GM04503 (cell line): ENCODE results near the gene IL1B.
"Not testable (repeated sequence)": the region's sequence is repeated elsewhere in the genome, so short reads cannot be mapped to it uniquely, and the experiment has no call there.

Source experiments
- DNase-seq: peaks from one replicate; pipeline ENCODE4 v3.0.0-alpha.2; 2012; ENCODE audit warnings: low read depth

The IL1B gene

GRCh38 chr2:112850588-112850987 lies 14.0 kb upstream of the IL1B start:
- DNase-seq = no peak

DNA sequence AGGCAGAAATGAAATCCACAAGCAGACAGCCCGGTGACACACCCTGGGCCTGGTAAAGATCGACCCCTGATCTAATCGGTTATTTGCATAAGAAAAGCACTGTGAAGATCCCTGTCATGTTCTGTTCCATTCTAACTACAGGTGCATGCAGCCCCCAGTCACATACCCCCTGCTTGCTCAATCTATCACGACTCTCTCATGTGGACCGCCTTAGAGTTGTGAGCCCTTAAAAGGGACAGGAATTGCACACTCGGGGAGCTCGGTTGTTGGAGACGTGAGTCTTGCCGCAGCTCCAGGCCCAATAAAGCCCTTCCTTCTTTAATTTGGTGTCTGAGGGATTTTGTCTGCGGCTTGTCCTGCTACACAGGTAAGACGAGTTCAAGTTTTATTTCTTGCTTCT lies 13.4 kb upstream of the IL1B start:
- no peak for DNase-seq

DNA sequence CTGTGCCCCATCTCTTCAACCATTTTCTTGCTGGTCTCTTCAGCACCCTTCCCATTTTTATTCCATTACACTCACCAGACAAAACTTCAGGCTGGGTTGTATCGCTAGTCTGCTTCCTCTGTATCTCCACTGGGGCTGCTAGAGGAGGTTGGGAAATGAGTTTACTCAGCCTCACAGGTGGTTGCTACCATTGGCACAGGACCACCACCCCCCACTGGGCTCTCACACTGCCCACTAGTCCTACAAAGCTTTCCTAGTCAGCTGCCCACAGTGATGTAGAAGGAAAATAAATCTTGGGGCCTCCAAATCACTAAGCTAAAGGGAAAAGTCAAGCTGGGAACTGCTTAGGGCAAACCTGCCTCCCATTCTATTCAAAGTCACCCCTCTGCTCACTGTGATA lies 12.3 kb upstream of the IL1B start:
- no peak for DNase-seq

- no peak for DNase-seq
These were observed 9.5 kb upstream of the IL1B start for GRCh38 chr2:112846031-112846430.

DNA sequence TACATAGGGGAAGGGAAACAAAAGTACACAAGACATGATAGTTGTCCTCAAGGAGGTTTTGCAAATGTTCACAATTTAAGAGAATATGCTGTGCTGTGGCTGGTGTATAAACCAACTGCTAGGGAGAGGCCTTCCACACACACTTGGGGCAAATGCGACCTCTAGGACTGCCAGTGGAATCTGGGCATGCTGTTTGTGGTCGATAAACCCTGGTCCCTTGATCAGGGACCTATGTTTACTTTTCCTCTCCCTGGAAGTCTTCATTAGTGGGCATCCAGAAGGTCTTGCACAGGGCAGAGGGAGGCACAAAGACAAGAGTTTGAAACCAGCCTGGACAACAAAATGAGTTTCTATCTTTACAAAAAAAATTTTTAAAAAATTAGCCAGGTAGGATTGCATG lies 7.3 kb upstream of the IL1B start:
- no peak for DNase-seq

- no peak for DNase-seq
These were observed 6.7 kb upstream of the IL1B start for GRCh38 chr2:112843288-112843687.

DNA sequence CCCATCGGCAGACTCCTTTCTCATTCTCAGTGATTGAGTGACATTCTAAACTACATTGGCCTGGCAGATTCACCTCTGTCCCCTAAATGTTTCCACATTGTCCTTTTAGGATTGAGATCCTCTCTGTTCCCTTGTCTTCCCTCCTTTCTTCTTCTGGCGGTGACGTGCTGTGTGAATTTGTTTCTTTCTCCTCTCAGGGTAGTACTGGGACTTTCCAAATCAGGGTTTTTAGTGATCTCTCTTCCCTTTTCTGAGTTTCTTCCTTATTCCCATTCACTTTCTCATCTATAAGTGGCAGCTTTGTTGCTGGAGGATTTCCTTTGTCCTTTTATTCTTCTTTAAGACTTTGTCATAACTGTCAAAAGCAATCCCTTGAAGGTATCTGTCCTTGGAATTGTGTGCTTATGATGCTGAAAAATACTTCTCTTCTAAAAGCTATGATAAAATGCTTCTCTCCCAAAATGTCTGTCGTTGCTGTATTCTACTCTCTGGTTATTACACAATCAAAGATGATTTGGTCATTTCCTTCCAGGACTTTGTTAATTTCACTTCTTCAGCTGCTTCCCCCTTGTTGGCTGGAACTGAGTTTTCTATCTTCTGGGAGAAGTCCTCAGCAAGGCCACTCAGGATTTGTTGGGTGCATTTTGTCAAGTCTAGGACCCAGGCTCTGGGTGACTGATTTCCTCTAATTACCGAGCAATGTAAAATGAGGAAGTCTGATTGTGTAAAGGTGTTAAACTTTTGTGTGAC lies 4.9 kb upstream of the IL1B start:
- DNase-seq = no peak

- DNase-seq = no peak
These were observed 3.5 kb upstream of the IL1B start for GRCh38 chr2:112840068-112840445.

GRCh38 chr2:112839407-112840067 lies 3.0 kb upstream of the IL1B start:
- DNase-seq = no peak

DNA sequence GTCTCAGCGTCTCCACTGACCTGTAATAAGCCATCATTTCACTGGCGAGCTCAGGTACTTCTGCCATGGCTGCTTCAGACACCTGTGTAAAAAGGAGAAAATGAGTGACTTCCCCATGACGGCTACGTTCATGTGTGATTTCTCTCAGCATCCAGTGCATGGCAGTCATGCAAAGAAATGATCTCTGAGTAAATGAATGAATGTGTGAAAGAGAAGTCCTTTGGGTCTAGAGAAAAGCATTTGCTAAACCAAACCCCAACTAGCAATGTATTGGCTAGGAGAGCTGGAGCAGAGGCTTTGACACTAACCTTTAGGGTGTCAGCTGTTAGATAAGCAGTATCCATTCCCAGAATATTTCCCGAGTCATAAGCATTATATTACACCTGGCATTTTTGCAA lies 417 bp downstream of the IL1B start:
- DNase-seq = no peak

DNA sequence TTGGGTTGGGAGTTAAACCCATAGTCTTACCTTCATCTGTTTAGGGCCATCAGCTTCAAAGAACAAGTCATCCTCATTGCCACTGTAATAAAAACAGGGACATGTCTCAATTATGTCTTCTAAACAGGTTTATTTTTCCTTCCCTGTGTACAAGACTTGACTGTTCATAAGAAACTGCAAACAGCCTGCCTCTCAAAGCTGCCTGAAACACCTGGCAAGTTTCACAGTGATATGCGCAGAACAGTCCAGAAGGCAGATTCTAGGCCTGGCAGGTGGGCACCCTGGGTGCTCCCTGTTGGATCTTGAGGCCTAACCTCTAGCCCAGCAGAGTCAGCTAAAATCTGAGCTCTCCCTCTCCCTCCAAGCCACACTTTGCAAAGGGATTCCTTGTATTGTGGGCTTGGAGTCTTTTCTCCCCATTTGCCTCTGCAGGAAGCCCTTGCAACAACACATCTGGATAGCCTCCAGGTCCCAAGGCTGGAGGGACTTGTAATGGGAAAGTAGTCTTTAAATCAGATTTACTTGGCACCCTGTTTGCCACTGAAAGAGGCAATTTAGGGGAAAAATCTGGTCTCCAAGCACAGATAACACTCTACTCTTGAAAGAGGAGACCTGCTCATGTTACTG lies 930 bp downstream of the IL1B start:
- DNase-seq = no peak

GRCh38 chr2:112835061-112835501 lies 1.5 kb downstream of the IL1B start:
- DNase-seq = no peak

DNA sequence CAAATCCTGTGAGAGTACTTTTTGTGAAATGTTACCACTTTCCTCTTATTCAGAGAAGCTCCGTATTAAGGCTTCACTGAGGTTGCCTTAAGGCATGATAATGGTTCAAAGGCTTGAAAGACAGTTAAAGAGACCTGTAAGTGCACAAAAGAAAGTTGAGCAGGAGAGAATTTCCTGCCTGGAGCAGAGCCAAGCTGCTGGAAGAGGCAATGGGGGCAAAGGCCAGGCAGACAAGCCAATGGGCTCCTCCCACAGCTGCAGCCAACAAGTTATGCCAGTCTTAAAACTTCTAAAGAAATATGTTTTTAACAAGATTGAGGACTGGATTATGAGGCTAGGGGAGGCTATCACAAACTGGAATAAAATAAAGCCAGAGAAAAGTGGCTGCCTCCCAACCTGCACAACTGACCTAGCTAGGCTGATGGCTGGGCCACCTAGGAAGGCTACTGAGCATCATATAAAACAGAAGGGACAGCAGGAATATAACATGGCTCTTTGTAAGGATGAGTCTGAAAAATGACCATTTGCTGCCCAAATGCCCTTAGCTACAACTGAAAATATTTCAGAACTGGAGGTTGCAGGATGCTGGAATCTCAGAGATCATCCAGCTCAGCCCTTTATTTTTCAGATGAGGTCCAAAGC lies 2.1 kb downstream of the IL1B start:
- no peak for DNase-seq

DNA sequence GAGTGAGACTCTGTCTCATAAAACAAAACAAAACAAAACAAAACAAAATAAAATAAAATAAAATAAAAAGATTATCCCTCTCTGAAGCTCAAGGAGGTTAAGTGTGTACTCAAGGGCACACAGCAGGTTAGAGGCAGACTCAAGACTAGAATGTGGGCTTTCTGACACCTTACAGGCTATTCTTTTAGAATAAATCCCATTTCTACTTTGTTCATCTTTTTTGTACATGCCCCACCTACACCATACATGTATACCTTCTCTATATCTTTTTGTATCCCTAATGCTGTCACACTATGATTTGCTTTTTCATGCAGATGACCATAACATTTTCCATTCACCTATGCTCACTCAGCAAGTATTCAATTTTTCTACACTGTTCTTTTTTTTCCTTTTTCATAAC lies 2.6 kb downstream of the IL1B start:
- no peak for DNase-seq

- not testable (repeated sequence) for DNase-seq
These were observed 3.0 kb downstream of the IL1B start for GRCh38 chr2:112833639-112833931.

- no peak for DNase-seq
These were observed 3.5 kb downstream of the IL1B start for GRCh38 chr2:112832841-112833638.

- no peak for DNase-seq
These were observed 4.4 kb downstream of the IL1B start for GRCh38 chr2:112831946-112832840.

GRCh38 chr2:112831513-112831845 lies 5.1 kb downstream of the IL1B start:
- DNase-seq = no peak

DNA sequence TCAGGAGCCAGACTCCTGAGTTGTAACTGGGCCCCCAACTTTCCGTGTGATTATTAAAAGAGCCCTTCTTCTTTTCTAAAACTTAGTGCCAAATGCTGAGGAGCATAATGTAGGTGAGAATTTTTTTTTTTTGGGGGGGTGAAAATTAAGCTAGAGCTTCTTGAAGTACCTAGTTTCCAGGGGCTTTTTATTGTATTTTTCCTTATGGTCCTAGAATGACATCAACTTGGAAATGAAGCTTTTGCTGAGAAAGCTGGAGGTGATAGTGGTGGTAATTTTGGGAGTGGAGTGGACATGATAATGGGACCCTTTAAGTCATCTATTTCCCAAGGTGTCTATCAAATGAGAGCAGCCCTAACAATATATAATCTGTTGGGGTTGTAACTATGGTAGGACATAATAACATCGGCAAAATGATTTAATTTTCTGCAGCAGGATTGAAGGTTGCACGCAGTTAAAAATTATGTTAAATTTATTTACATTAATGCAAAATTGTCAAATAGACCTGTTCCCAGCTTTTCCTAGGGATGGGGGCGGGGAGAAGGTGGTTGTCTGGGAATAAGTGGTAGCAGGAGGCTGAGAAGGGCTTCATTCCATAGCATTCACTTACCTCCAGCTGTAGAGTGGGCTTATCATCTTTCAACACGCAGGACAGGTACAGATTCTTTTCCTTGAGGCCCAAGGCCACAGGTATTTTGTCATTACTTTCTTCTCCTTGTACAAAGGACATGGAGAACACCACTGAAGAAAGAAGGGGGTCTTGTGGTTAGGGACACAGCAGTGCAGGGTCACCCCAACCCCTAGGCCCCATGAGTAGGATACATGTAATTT lies 5.7 kb downstream of the IL1B start:
- no peak for DNase-seq

DNA sequence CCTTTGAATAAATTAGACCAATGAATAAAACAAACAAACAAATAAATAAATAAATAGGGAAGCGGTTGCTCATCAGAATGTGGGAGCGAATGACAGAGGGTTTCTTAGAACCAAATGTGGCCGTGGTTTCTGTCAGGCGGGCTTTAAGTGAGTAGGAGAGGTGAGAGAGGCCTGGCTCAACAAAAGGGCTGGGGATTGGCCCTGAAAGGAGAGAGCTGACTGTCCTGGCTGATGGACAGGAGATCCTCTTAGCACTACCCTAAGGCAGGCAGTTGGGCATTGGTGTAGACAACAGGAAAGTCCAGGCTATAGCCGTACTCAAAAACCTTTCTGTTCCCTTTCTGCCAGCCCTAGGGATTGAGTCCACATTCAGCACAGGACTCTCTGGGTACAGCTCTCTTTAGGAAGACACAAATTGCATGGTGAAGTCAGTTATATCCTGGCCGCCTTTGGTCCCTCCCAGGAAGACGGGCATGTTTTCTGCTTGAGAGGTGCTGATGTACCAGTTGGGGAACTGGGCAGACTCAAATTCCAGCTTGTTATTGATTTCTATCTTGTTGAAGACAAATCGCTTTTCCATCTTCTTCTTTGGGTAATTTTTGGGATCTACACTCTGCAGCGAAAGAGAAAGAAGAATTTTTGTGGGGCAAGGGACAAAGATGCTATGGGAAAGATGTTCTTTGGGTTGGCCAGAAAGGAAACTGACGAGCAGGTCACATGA lies 6.5 kb downstream of the IL1B start:
- DNase-seq = no peak
